CD4-positive, alpha-beta T cell treated with Interleukin-4 for 4 hours (primary cell): Measurements from ENCODE around the gene NODAL.
"Not testable (repeated sequence)": the region's sequence is repeated elsewhere in the genome, so short reads cannot be mapped to it uniquely, and the experiment has no call there.

Experiments used
- DNase-seq: peaks from one replicate; pipeline ENCODE4 v3.0.0-alpha.2; 2020

The NODAL gene

DNA sequence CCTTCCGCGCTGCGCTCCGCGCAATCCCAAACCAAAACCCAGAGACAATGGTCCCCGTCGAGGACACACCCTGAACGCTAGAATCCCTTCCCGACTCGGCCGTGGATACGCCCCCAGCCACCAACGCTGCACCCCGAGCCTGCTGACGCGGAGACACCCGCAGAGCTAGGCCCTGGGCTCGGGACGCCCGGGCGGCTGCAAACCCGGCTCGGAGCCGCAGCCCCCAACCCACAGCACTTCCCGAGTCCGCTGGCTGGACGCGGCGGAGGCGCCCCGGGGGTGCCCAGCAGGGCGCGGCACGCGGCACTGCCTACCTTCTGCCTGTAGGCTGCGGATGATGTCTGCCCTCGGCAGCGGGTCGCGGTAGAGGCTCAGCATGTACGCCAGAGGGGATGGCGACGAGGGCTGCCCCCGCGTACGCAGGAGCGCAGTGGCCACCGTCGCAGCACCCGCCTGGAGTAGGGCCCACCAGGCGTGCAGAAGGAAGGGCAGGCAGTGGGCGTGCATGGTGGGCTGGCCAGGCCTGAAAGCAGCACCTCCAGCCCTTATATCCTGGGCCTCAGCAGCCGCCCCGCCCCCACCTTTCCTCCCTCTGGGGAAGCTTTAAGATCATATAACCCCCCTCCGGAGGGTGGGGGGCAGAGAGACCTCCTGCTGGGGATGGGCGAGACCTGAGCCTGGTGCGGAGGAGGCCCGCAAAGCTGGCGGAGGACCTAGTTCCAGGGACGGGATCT lies at the start of gene NODAL:
Gene NODAL (minus strand): TSS at position 521 of the 734 bp plus-strand sequence. CDS start 14 bp downstream, at position 507.
- no peak for DNase-seq

GRCh38 chr10:70490142-70490541 lies 48.7 kb upstream of the NODAL start:
- DNase-seq: no peak

DNA sequence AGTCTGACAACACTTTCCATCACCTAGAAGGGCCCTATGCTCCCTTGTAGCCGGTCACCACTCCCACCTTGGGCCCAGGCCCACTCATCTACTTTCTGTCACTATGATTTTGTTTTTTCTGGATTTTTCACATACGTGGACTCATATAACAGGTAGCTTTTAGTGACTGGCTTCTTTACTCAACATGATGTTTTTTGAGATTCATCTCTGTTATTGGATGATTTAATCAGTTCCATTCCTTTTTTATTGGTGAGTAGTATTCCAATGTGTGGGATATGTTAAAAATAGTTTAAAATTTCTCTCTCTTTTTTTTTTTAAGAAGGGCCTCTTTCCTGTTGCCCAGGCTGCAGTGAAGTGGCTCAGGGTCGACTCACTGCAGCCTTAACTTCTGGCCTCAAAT lies 46.3 kb upstream of the NODAL start:
- DNase-seq: no peak

GRCh38 chr10:70483872-70484271 lies 42.4 kb upstream of the NODAL start:
- DNase-seq: not testable (repeated sequence)

- DNase-seq: no peak
Measured at GRCh38 chr10:70482982-70483760, 41.7 kb upstream of the NODAL start.

GRCh38 chr10:70481831-70482530 lies 40.5 kb upstream of the NODAL start:
- no peak for DNase-seq

DNA sequence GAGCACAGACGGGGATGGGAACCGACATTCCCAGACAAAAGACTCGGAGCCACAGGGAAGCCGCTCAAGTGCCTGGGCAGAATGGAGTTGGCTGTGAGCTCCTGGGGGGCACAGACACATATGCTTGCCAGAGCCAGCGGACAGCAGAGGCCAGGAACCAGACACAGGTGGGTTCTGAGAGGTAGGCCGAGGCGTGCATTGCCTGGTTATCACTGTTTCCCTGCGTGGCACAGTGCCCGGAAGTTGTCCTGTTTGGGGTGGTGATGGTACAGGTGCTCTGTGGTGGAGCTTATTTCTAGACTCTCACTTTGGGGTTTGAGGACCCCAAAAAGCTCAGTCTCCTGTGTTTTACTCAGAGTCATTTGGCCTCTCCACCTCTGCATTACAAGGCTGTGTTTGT lies 39.6 kb upstream of the NODAL start:
- DNase-seq: no peak

- DNase-seq: no peak
Measured at GRCh38 chr10:70480239-70480861, 38.9 kb upstream of the NODAL start.

- no peak for DNase-seq
Measured at GRCh38 chr10:70479626-70480238, 38.3 kb upstream of the NODAL start.

- no peak for DNase-seq
Measured at GRCh38 chr10:70479165-70479581, 37.7 kb upstream of the NODAL start.

- DNase-seq: no peak
Measured at GRCh38 chr10:70478191-70479164, 37.0 kb upstream of the NODAL start, which contains the start of gene PALD1. PALD1 (plus strand) TSS chr10:70478767; CDS start chr10:70525952, 47,185 bp downstream.

DNA sequence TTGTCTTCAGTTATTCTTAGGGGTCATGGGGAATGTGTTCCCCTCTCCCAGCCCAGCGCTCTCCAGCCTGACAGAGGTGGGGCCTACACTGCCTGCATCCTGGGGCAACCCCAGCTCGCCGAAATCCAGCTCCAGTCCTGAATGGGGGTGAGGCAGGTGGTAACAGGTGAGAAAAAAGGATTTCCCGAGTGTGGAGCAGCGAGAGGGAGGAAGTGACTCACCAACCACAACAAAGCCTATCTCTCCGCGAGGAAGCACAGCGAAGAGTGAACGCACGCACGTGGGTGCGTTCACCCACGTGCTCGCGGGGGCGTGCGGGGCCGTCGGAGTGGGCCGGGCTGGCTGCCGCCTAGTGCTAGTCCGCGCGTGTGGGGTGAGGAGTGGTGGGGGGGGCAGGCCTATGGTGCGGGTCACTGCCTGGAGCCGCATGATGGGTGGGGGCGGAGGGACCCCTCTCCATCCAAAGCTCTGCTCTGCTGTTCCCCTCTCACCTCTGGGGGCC lies 36.2 kb upstream of the NODAL start:
- peak; percentile 80 for DNase-seq

GRCh38 chr10:70476249-70477035 lies 35.0 kb upstream of the NODAL start:
- DNase-seq: no peak

DNA sequence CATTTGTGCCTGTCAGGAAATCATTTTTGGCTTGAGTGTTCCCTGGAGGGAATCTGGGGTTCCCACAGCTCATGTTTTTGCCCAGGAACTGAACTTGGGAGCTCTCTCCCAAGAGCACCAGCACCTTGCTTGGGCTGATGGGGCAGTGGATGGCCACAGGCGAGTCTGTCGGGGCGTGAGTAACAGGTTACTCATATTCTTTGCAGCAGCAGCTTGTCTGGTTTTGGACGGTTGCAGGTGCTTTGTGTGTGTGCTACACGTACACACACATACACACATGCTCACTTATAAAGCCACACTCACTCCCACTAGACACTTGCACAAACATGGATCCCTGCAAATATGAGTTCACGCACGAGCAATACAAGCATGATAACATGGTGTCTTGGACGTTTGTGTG lies 34.2 kb upstream of the NODAL start:
- no peak for DNase-seq

DNA sequence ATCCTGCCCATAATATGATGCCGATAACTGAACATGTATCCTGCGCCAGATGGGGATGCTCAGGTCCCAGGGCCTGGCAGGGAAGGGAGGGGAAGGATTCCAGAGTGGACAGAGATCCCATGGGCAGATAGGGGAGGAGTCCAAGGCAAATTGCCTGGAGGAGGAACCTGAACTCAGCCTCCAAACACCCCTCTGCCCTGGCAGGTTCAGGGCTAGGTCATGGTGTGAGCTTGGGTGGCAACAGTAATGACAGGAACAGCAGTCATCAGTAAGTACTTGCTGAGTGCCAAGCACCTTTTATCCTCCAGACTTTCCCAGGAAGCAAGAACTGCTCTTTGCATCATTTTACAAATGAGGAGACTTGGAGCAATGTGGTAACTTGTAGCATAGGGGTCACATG lies 33.3 kb upstream of the NODAL start:
- no peak for DNase-seq

- no peak for DNase-seq
Measured at GRCh38 chr10:70472799-70473454, 31.4 kb upstream of the NODAL start.

- DNase-seq: no peak
Measured at GRCh38 chr10:70466951-70467350, 25.5 kb upstream of the NODAL start.

DNA sequence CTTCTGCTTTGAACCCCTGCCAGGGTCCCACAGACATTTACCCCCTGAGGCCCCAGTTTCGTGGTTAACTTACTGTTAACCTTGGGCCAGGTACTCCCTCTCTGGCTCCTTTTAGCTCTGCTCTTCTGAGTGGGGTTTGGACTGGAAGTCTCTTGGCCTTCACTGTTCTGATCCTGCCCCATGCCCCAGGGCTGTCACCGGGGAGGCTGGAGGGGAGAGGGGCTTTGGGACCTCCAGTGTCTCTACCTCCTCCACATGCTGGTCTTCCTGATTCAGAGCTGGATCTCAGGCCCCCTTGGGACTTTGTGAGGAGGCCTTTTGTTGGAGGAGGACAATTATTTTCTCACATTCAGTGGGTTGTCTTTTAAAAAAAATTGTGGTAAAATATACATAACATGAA lies 24.4 kb upstream of the NODAL start:
- DNase-seq: no peak

DNA sequence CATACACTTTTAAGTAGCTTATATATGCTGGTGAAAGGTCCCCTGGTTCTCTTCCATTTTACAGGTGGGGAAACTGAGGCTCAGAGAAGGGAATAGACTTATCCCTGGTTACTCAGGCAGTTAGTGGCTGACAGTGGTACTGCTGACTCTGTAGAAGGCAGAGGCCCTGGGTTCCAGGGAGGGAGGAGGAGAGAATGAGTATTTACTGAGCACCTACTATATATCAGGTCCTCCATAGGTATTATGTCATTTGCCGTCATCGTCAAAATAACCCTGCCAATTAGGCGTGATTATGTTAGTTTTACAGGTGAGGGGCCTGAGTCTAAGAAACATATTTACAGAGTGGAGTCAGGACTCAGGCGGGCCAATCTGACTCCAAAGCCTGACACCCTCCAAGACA lies 23.8 kb upstream of the NODAL start:
- DNase-seq: no peak
